Skeletal muscle tissue (tissue), 4 donors: ENCODE results near the gene ADK. TPM values are rescaled to one million over a fixed set of nuclear protein-coding genes. Genes with fewer than 3 reads are reported as not detected.

ENCODE experiments used
- H3K27ac ChIP-seq: one replicate; pipeline ENCODE4 v1.7.0; 2013; ENCODE audit warnings: mild to moderate bottlenecking, low read depth, low read length, inconsistent platforms
- H3K27me3 ChIP-seq, 3 donors: one replicate each; pipeline ENCODE4 v1.7.0; 2013; ENCODE audit warnings: low read length in 3 of 3; ENCODE audit not compliant: control insufficient read depth in 3 of 3, insufficient read depth in 3 of 3
- H3K36me3 ChIP-seq, 3 donors: one replicate each; pipeline ENCODE4 v1.7.0; 2013; ENCODE audit warnings: low read length in 3 of 3; ENCODE audit not compliant: control insufficient read depth in 3 of 3, insufficient read depth in 3 of 3
- H3K4me1 ChIP-seq, 3 donors: one replicate each; pipeline ENCODE4 v1.7.0; 2013; ENCODE audit warnings: low read length in 3 of 3, mild to moderate bottlenecking in 3 of 3; ENCODE audit not compliant: control insufficient read depth in 3 of 3, insufficient read depth in 3 of 3
- H3K4me3 ChIP-seq, 3 donors: one replicate each; pipeline ENCODE4 v1.7.0; 2013; ENCODE audit warnings: low read length in 3 of 3
- H3K9ac ChIP-seq, 3 donors: one replicate each; pipeline ENCODE4 v1.7.0; 2013; ENCODE audit warnings: low read length in 3 of 3, mild to moderate bottlenecking in 3 of 3, moderate library complexity in 2 of 3, low read depth in 1 of 3
- H3K9me3 ChIP-seq, 3 donors: one replicate each; pipeline ENCODE4 v1.7.0; 2013; ENCODE audit warnings: low read length in 3 of 3; ENCODE audit not compliant: control insufficient read depth in 3 of 3
- total RNA-seq: library from RNA; depleted of rRNA; stranded (reverse); fragments of >200 nt; gene quantifications from one replicate; pipeline ENCODE4 v1.2.3, GENCODE V29; 2014
- donor health status: Osteomylitis.

ADK gene
- total RNA-seq, 1 donor from 2014 or later, result 28.2 TPM

DNA sequence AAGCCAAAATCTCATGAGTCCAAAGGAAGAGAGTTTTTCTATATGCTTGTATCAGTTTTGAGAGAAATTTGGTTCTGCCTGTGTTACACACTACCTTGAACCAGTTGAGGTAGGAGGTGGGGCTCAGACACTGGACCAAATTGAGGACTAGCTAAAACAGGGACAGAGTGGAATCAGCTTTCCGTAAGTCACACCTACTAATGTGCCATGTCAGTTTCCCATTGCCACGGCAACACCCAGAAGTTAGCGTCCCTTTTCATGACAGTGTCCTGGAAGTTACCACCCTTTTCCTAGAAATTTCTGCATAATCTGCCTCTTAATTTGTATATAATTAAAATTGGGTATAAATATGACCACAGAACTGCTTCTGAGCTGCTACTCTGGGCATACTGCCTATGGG, 9.0 kb downstream of the ADK start:
- H3K9ac ChIP-seq, result no peak overlapping the region
- peaks cover 4 to 21% (median 5%) of the 10 kb centered on the region in 3 donors for H3K4me1 ChIP-seq
- H3K36me3 ChIP-seq, result no peaks in the 10 kb centered on the region
- no peaks in the 10 kb centered on the region for H3K27me3 ChIP-seq
- H3K4me3 ChIP-seq, result no peak overlapping the region
- H3K9me3 ChIP-seq, result no peaks in the 10 kb centered on the region
- H3K27ac ChIP-seq, result no peak overlapping the region

DNA sequence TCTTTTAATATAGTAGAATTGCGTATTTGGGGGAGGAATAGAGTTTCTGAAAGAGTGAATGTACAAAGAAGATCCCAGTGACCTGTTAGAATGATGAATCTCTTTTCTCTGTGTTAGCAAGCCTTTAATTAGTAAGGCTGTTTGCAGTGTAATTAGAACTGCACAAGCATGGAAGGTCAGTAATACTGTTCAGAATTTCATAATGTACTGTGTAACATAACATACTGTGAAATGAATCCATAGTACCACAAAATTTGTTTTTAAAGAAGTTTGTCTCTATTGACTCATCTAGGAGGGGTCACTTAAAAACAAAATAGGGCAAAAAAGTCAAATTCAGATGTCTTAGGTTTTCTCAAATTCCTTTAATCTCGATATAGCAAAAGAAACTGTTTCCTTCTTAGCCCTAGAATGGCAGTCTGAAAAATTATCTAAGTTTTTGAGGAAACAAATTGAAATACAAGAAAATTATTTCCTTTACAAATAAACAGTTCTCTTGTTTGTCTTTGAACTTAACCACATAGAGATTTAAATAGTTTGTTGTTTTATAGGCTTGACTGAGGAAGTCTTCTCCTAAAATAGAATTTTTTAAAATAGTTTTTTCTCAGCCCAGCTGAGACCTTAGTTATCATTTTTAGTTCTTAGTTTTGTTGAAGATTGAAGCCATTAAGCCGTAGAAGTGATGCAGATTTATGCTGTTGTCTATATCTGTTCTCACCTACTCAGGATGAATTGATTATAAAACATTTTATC, 12.5 kb downstream of the ADK start:
- H3K4me3 ChIP-seq, result no peak overlapping the region
- H3K27me3 ChIP-seq, result no peaks in the 10 kb centered on the region
- no peak overlapping the region for H3K9ac ChIP-seq
- no peaks in the 10 kb centered on the region for H3K9me3 ChIP-seq
- peaks cover 0 to 7% (median 0%) of the 10 kb centered on the region in 3 donors for H3K4me1 ChIP-seq
- no peak overlapping the region for H3K27ac ChIP-seq
- H3K36me3 ChIP-seq, result no peaks in the 10 kb centered on the region

DNA sequence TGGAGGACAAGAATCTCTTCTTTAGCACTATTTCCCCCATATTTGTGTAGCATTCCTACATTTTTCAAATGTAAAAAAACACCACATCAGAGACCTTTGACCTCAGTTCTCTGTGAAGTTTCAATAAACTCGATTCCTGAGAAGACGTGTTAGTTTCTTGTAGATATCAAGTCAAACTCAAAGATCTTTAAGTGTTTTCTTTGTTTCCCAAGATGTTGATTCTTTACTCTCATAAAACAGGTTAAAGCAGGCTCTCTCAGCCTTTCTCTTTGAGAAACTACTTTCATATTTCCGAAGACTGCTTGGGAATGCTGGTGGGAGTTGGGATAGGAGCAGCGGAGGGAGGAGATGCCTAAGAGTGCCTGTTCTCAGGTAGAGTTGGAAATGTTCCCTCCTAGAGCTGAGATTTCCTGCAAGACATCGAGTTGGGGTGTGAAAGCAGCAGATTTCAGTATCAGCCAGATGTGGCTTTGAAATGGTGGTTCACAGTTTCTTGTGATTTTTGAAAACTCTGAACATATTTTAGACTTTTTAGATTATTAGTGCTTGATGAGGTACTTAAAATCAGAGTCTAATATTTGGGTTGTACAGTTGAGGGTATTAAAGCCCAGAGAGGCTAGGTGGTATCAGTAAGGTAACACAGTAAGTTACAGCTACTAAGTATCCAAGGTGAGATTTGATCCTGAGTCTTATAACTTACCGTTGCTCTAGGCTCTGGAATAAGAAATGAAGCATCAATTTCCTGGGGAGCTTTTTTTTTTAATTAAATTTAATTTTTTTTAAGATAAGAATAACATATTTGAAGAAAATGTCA, 13.9 kb downstream of the ADK start:
- no peak overlapping the region for H3K27ac ChIP-seq
- H3K9me3 ChIP-seq, result no peaks in the 10 kb centered on the region
- no peak overlapping the region for H3K4me3 ChIP-seq
- peaks cover 0 to 7% (median 0%) of the 10 kb centered on the region in 3 donors for H3K4me1 ChIP-seq
- no peaks in the 10 kb centered on the region for H3K36me3 ChIP-seq
- H3K9ac ChIP-seq, result no peak overlapping the region
- no peaks in the 10 kb centered on the region for H3K27me3 ChIP-seq

DNA sequence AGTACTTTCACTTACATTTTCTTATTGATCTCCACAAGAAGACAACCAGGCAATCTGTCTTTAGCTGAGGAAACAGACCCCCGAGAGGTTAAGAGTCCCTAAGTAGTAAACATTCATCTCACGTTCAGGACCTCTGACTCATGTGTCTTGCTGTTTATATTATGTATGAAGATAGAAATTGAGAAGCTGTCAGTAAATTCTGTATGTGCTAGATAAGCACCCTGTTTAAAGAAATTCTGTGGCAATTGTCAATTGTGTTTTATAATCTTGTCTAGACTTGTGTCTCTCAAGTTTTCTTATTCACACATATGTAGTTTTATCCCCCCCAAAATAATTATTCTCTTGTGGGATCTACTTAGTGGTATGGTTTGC, 14.5 kb downstream of the ADK start:
- H3K36me3 ChIP-seq, result no peaks in the 10 kb centered on the region

DNA sequence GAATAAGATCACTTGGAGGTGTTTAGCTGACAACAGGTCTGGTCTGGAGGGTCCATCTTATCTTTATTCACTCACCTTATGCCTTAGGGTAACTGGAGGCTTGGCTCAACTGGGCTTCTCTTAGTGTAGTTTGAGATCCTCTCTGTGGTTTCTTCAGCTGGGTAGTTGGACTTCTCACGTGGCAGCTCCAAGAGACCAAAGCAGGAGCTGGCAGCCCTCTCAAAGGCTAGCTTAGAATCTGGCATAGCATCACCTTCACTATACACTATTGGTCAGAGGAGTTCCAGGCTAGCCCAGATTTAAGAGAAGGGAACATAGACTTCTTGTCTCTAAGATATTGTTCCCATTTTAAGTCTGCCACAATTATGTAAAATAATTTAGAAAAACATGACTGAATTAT, 16.4 kb downstream of the ADK start:
- no peaks in the 10 kb centered on the region for H3K4me1 ChIP-seq

More for the DNA sequence above, 14.5 kb downstream of the ADK start:
- H3K9ac ChIP-seq, result no peak overlapping the region
- H3K4me1 ChIP-seq, result peaks cover 0 to under 1% (median 0%) of the 10 kb centered on the region in 3 donors
- no peak overlapping the region for H3K4me3 ChIP-seq
- H3K27ac ChIP-seq, result no peak overlapping the region
- no peaks in the 10 kb centered on the region for H3K27me3 ChIP-seq
- no peaks in the 10 kb centered on the region for H3K9me3 ChIP-seq

DNA sequence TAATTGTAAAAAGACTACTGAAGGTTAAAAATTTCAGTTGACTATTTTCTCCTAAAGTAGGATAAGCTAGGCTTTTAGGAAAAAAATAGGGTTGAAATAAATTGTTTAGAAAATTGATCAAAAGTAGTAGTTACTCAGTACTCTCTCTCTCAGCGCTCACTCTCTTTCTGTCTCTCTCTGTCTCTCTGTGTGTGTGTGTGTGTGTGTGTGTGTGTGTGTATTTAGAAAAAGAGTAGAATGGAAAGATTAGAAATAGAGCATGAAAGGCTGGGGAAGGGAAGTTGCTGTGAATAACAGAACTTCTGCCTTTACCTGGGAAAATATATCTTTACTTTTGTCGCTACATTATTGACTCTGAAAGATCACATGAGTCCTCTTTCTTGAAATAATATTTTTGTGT, 20.6 kb downstream of the ADK start:
- Histone ChIP-seq H3K27me3 (no peaks in the 10 kb centered on the region), H3K27ac (no peak overlapping the region), H3K9ac (no peak overlapping the region), H3K36me3 (no peaks in the 10 kb centered on the region), H3K4me1 (peaks cover 0 to 7% (median 4%) of the 10 kb centered on the region in 3 donors), H3K4me3 (no peak overlapping the region), H3K9me3 (no peaks in the 10 kb centered on the region)

More for the DNA sequence above, 16.4 kb downstream of the ADK start:
- Histone ChIP-seq H3K4me3 (no peak overlapping the region), H3K27me3 (no peaks in the 10 kb centered on the region), H3K36me3 (no peaks in the 10 kb centered on the region), H3K9me3 (no peaks in the 10 kb centered on the region), H3K9ac (no peak overlapping the region), H3K27ac (no peak overlapping the region)

DNA sequence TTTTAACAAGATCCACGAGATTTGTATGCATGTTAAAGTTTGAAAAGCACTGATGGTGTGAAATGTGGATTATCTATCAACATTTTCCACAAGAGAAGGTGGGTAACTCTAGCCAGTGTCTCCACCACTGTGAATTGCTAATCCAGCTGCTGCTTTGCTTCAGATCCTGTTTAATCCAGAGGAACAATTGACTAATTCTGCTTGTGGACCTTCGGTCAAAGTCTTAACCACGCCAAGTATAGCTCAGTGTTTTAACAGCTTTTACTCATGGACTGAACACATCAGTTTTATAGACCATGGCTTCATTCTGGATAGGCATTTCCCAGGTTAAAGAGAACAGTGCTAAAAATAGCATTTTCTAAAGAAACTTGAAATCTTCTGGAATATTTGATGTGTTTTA, 23.5 kb downstream of the ADK start:
- H3K4me3 ChIP-seq, result no peak overlapping the region
- no peak overlapping the region for H3K9ac ChIP-seq
- no peaks in the 10 kb centered on the region for H3K27me3 ChIP-seq
- no peak overlapping the region for H3K27ac ChIP-seq
- H3K9me3 ChIP-seq, result no peaks in the 10 kb centered on the region
- H3K4me1 ChIP-seq, result peaks cover 5 to 15% (median 8%) of the 10 kb centered on the region in 3 donors
- no peaks in the 10 kb centered on the region for H3K36me3 ChIP-seq

DNA sequence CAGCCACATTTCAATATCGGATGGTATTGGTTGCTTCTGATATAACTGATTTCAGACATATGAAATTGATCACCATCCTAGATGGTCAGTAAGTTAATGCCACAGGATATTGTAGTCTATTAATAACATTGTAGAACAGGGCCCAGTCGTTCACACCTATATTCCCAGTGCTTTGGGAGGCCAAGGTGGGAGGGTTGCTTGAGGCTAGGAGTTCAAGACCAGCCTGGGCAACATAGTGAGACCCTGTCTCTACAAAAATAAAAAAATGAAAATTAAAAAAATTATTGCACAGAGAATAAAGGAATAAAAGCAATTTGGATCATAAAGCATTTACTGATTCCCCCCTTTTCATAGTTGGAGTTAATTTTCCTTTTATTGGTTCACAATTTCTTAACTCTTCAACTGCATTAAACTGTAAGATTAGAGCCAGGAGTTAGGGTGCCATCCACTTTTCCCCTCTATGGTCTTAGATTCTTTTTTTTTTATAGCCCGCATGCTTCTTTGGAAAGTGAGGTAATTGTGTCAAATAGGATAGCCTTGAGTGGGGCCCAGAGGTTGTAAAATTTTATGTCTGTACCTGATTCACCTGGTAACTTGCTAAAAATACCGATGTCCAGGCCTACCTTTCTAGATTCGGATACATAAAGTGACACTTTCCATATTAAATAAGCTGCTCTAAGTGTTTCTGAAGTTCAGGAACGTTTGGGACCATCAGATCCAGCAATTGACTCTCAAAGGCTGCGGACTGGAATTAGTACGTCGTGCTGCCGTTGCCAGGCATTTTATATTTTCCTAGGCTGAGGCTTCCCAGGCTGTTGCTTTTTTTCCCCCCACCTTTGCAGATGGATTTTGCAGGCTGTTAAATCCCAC, 24.7 kb downstream of the ADK start:
- no peaks in the 10 kb centered on the region for H3K9me3 ChIP-seq
- peaks cover 5 to 15% (median 8%) of the 10 kb centered on the region in 3 donors for H3K4me1 ChIP-seq
- H3K27ac ChIP-seq, result peak overlapping the region; percentile 88
- H3K27me3 ChIP-seq, result no peaks in the 10 kb centered on the region
- peak overlapping the region; percentile 78 to 94 (median 83) for H3K9ac ChIP-seq
- no peaks in the 10 kb centered on the region for H3K36me3 ChIP-seq
- H3K4me3 ChIP-seq, result peak overlapping the region; percentile 92 to 96 (median 95)

DNA sequence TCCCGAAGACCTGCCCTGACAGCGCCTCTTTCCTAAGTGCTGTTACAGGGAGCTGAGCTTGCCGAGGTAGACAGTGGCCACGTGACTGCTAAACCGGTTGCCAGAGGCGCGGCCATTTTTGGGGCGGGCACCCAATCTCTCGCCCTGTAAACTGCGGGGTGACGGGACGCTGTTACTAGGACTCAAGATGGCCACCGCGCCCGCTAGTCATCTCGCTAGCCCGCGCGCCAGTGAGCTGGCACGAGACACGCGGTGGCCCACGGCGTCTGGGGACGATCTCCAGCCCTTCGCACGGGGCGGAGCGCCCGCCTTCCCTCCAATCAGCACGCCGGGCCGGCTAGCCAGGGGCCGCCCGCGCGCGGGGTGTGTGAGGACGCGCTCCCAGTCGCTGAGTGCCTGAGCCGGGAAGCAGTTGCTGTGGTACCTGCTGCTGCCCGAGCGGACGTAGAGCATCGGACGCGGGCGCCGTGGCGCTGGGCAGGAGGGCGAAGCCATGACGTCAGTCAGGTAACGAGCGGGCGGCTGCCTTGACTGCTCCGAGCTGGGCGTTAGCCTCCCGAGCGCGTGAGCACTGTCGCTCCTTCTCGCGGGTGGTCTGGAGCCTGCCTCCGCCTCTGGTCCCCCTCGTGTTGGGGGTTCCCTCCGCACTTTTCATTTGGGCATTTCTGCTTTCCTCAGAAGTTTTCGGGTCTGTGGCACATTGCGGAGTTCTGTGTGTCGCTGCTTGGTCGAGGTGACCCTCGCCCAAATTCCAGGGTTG, 25.5 kb downstream of the ADK start:
- no peaks in the 10 kb centered on the region for H3K9me3 ChIP-seq

More for the DNA sequence above, 25.5 kb downstream of the ADK start:
- H3K27me3 ChIP-seq, result no peaks in the 10 kb centered on the region
- H3K4me3 ChIP-seq, result peak overlapping the region; percentile 92 to 96 (median 95)
- H3K4me1 ChIP-seq, result peaks cover 5 to 15% (median 8%) of the 10 kb centered on the region in 3 donors
- peak overlapping the region; percentile 78 to 94 (median 83) for H3K9ac ChIP-seq
- peak overlapping the region; percentile 88 for H3K27ac ChIP-seq
- H3K36me3 ChIP-seq, result no peaks in the 10 kb centered on the region
